Osteocyte (in vitro differentiated cells): Measurements from ENCODE around the gene ENTPD3. TPM values are rescaled to one million over a fixed set of nuclear protein-coding genes. Genes with fewer than 3 reads are reported as not detected.

Source experiments
- DNase-seq: peaks from one replicate; pipeline ENCODE4 v3.0.0; 2021; ENCODE audit warnings: mixed read lengths; ENCODE audit not compliant: unreplicated experiment; ENCODE audit errors: extremely low spot score
- H3K27ac Mint-ChIP-seq: one replicate; pipeline ENCODE4 v1.8.0; 2021; ENCODE audit warnings: mild to moderate bottlenecking, mixed read lengths; ENCODE audit not compliant: unreplicated experiment
- H3K27me3 Mint-ChIP-seq: one replicate; pipeline ENCODE4 v1.8.0; 2021; ENCODE audit warnings: mixed read lengths; ENCODE audit not compliant: unreplicated experiment
- H3K36me3 Mint-ChIP-seq: one replicate; pipeline ENCODE4 v1.8.0; 2021; ENCODE audit warnings: mixed read lengths; ENCODE audit not compliant: unreplicated experiment
- H3K4me1 Mint-ChIP-seq: one replicate; pipeline ENCODE4 v1.8.0; 2021; ENCODE audit warnings: mixed read lengths; ENCODE audit not compliant: unreplicated experiment
- H3K4me3 Mint-ChIP-seq: one replicate; pipeline ENCODE4 v1.8.0; 2021; ENCODE audit warnings: mild to moderate bottlenecking, moderate library complexity, mixed read lengths; ENCODE audit not compliant: unreplicated experiment
- H3K9me3 Mint-ChIP-seq: one replicate; pipeline ENCODE4 v1.8.0; 2021; ENCODE audit warnings: mixed read lengths; ENCODE audit not compliant: unreplicated experiment
- CTCF ChIP-seq: fragments of 200-600 bp; sonication (generic); IDR thresholded peaks from 2 replicates; pipeline ENCODE4 v1.5.0; 2021; ENCODE audit warnings: antibody characterized with exemption, mild to moderate bottlenecking, moderate library complexity
- total RNA-seq: library from RNA; stranded (reverse); gene quantifications from 2 replicates; pipeline ENCODE4 v1.2.1, GENCODE V29; 2021

Gene ENTPD3
- total RNA-seq, 1 donor from 2014 or later: not detected

DNA sequence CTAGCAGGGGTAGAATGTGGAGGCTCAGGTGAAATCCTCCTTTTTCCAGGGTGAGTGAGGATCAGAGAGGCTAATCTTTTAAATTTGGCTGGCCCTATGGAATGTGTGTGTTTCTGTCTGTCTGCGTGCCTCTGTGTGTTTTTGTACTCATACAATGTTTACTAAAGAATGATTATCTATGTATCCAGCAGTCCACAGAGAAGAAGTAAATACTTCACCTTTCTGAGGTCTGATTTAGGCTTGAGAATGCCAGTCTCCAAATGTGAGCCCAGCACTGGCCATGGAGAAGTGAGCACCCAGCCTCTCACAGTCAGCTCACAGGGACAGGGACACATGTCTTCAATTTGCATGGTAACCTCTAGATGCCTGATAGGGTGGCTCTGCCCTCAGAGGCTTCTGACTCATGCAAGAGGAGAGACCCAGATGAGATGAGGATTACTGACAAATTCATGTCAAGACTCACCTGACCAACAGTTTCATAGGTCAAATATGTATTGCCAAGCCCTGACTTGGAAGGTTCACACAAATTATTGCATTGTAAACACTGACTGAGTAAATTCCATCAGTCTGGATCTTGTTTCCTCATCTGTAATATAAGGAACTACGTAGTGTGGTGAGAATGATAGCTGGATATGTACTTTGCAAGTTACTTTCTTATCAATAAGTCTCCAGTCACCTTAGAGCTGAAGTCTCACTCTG, 31.0 kb downstream of the ENTPD3 start:
- H3K27me3 Mint-ChIP-seq: peaks cover 9% of the 10 kb centered on the region
- no peaks in the 10 kb centered on the region for H3K9me3 Mint-ChIP-seq
- no peak overlapping the region for H3K4me3 Mint-ChIP-seq
- no peak overlapping the region for H3K27ac Mint-ChIP-seq
- DNase-seq: no peak
- H3K36me3 Mint-ChIP-seq: no peaks in the 10 kb centered on the region
- no peak for TF ChIP-seq CTCF
- H3K4me1 Mint-ChIP-seq: no peaks in the 10 kb centered on the region

GRCh38 chr3:40422861-40423260, 35.9 kb downstream of the ENTPD3 start:
- no peak overlapping the region for H3K27ac Mint-ChIP-seq
- no peak for TF ChIP-seq CTCF
- H3K9me3 Mint-ChIP-seq: no peaks in the 10 kb centered on the region
- H3K4me1 Mint-ChIP-seq: no peaks in the 10 kb centered on the region
- H3K36me3 Mint-ChIP-seq: no peaks in the 10 kb centered on the region
- DNase-seq: no peak
- H3K4me3 Mint-ChIP-seq: no peak overlapping the region
- H3K27me3 Mint-ChIP-seq: no peaks in the 10 kb centered on the region

- no peak for TF ChIP-seq CTCF
- no peak for DNase-seq
- Mint-ChIP-seq H3K36me3 (no peaks in the 10 kb centered on the region), H3K27me3 (no peaks in the 10 kb centered on the region), H3K4me1 (no peaks in the 10 kb centered on the region), H3K4me3 (no peak overlapping the region), H3K9me3 (no peaks in the 10 kb centered on the region), H3K27ac (no peak overlapping the region)
These were observed 40.2 kb downstream of the ENTPD3 start for GRCh38 chr3:40427045-40427669.

DNA sequence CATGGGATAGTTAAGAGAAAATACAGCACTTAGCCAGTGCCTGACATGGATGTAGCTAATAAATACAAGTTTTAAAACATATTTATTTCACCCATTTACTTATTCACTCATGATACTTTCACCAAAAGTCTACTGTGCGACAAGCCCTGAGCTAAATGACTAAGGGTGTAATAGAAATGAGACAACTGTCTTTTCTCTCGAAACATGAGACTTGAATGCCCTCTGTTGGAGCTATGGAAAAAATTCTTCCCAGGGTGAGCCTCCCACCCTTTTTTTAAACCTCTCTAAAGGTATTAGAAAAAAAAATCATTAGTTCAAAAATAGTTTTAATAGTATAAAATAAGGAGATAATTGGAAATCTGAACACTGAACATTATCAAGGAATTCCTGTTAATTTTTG, 45.8 kb downstream of the ENTPD3 start:
- Mint-ChIP-seq H3K4me1 (no peaks in the 10 kb centered on the region), H3K27me3 (no peaks in the 10 kb centered on the region), H3K9me3 (no peaks in the 10 kb centered on the region), H3K36me3 (no peaks in the 10 kb centered on the region), H3K4me3 (no peak overlapping the region), H3K27ac (no peak overlapping the region)
- TF ChIP-seq CTCF: no peak
- no peak for DNase-seq

GRCh38 chr3:40437889-40438288, 50.9 kb downstream of the ENTPD3 start:
- DNase-seq: no peak
- Mint-ChIP-seq H3K36me3 (no peaks in the 10 kb centered on the region), H3K27ac (no peak overlapping the region), H3K4me1 (no peaks in the 10 kb centered on the region), H3K27me3 (no peaks in the 10 kb centered on the region), H3K4me3 (no peak overlapping the region), H3K9me3 (peaks cover 3% of the 10 kb centered on the region)
- no peak for TF ChIP-seq CTCF
